PFSK-1 (cell line): ENCODE measurements around the gene ITCH.

ENCODE experiments used
- FOXP2 ChIP-seq: optimal IDR thresholded peaks from 2 replicates; pipeline ENCODE3; 2011; ENCODE audit warnings: borderline replicate concordance, control low read depth, inconsistent platforms; ENCODE audit not compliant: insufficient read depth; ENCODE audit errors: extremely low read length, extremely low read depth
- POLR2AphosphoS5 ChIP-seq: IDR thresholded peaks from 2 replicates; pipeline ENCODE4 v1.6.1; 2012; ENCODE audit warnings: low read depth, mild to moderate bottlenecking, control low read depth, low read length, moderate library complexity
- SIN3A ChIP-seq: IDR thresholded peaks from 2 replicates; pipeline ENCODE4 v1.6.1; 2012; ENCODE audit warnings: mild to moderate bottlenecking, low read length, moderate library complexity, borderline replicate concordance; ENCODE audit not compliant: insufficient read depth
- TAF1 ChIP-seq: IDR thresholded peaks from 2 replicates; pipeline ENCODE4 v1.6.1; 2012; ENCODE audit warnings: low read length, control low read depth, borderline replicate concordance; ENCODE audit not compliant: insufficient read depth
- TF ChIP-seq, protein P1 (sequence below), 2 experiments: IDR thresholded peaks; 2 replicates each; pipeline versions ENCODE4 v1.6.1 to v1.8.0; 2011 to 2012; ENCODE audit warnings: low read depth in 2 of 2, low read length in 2 of 2, control low read depth in 1 of 2, inconsistent platforms in 1 of 2, mild to moderate bottlenecking in 1 of 2, moderate library complexity in 1 of 2; ENCODE audit not compliant: insufficient read depth in 1 of 2

ITCH gene

DNA sequence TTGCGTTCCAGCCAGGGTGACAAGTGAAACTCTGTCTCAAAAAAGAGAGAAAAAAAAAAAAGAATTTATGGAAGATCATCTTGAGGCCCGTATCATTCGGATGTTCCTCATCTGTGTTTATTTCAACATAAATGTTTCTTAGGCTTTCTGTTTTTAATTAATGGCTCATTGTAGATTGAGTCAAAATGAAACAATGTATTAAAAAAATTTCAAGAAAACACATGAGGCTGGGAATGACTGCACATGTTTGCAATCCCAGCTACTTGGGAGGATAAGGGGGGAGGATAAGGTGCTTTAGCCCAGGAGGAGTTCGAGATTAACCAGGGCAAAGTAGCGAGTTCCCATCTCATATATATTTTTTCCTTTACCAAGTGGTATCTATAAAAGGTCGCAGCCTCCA lies 47.3 kb downstream of the ITCH start:
- TF ChIP-seq, protein P1, sequence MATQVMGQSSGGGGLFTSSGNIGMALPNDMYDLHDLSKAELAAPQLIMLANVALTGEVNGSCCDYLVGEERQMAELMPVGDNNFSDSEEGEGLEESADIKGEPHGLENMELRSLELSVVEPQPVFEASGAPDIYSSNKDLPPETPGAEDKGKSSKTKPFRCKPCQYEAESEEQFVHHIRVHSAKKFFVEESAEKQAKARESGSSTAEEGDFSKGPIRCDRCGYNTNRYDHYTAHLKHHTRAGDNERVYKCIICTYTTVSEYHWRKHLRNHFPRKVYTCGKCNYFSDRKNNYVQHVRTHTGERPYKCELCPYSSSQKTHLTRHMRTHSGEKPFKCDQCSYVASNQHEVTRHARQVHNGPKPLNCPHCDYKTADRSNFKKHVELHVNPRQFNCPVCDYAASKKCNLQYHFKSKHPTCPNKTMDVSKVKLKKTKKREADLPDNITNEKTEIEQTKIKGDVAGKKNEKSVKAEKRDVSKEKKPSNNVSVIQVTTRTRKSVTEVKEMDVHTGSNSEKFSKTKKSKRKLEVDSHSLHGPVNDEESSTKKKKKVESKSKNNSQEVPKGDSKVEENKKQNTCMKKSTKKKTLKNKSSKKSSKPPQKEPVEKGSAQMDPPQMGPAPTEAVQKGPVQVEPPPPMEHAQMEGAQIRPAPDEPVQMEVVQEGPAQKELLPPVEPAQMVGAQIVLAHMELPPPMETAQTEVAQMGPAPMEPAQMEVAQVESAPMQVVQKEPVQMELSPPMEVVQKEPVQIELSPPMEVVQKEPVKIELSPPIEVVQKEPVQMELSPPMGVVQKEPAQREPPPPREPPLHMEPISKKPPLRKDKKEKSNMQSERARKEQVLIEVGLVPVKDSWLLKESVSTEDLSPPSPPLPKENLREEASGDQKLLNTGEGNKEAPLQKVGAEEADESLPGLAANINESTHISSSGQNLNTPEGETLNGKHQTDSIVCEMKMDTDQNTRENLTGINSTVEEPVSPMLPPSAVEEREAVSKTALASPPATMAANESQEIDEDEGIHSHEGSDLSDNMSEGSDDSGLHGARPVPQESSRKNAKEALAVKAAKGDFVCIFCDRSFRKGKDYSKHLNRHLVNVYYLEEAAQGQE (IDR thresholded peaks at IDR 0.05; ENCODE audit: insufficient read depth in 1 of 2, low read depth in 2 of 2, low read length in 2 of 2), result no peak
- TF ChIP-seq SIN3A (no peak), POLR2AphosphoS5 (no peak), TAF1 (no peak), FOXP2 (no peak)

DNA sequence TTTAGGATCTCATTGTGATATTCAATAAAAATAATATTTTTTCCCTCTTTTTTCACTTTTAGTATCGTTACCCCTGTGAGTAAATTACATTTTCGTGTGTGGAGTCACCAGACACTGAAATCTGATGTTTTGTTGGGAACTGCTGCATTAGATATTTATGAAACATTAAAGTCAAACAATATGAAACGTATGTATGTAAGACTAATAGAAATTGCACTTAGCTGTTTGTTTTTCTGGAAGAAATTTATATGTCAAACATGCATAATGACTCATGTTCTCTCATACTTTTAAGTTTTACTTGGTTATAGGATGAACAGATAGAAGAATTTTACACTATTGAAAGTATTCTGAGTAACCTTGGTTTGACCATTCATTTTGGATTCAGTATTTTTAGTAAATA lies 49.4 kb downstream of the ITCH start:
- TF ChIP-seq POLR2AphosphoS5 (no peak), FOXP2 (no peak), SIN3A (no peak), TAF1 (no peak)
- TF ChIP-seq, protein P1 (IDR thresholded peaks at IDR 0.05; ENCODE audit: insufficient read depth in 1 of 2, low read depth in 2 of 2, low read length in 2 of 2), result no peak

DNA sequence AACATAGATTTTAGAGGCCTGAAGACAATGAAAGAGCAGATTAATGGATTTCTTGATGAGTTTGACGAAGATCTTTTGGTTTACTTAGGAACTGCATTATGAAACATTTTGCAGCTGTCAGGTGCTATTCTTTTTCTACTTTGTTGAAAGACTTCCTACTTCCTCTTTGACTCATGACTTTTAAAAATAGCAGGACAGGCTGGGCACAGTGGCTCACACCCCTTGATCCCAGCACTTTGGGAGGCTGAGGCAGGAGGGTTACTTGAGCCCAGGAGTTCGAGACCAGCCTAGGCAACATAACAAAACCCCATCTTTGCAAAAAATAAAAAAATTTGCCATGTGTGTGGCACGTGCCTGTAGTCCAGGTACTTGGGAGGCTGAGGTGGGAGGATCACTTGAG lies 52.0 kb downstream of the ITCH start:
- TF ChIP-seq TAF1, result no peak
- TF ChIP-seq POLR2AphosphoS5, result no peak
- TF ChIP-seq, protein P1 (IDR thresholded peaks at IDR 0.05; ENCODE audit: insufficient read depth in 1 of 2, low read depth in 2 of 2, low read length in 2 of 2), result no peak
- no peak for TF ChIP-seq FOXP2
- TF ChIP-seq SIN3A, result no peak

DNA sequence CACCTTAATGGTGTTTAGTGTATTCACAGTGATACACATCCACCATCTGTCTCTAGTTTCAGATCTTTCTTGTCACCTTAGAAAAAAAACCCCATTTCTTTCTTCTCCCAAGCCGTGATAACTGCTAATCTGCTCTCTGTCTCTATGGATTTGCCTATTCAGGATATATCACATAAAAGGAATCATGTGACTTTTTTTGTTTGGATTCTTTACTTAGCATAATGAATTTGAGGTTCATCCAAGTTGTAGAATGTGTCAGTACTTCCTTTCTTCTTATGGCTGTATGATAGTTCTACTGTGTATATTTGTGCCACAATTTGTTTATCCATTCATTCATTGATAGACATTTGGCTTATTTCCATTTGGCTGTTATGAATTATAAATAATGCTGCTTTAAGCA lies 57.1 kb downstream of the ITCH start:
- TF ChIP-seq, protein P1 (IDR thresholded peaks at IDR 0.05; ENCODE audit: insufficient read depth in 1 of 2, low read depth in 2 of 2, low read length in 2 of 2), result no peak
- TF ChIP-seq TAF1 (no peak), POLR2AphosphoS5 (no peak), SIN3A (no peak), FOXP2 (no peak)

DNA sequence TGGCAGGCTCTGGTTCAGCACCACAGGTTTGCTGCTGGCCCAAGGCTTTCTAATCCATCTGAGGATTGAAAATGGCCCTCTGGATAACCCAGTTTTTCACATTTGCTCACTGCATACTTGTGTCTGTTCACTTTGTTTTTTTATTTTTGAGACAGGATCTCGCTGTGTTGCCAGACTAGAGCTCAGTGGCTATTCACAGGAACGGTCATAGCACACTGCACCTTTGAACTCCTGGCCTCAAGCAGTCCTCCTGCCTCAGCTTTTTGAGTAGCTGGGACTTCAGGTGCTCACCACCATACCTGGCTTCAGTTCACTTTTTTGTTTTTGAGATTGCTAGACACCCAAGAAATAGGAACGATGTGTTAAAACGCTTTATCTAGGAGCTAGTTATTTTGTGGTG lies 57.9 kb downstream of the ITCH start:
- TF ChIP-seq TAF1, result no peak
- TF ChIP-seq POLR2AphosphoS5, result no peak
- TF ChIP-seq, protein P1 (IDR thresholded peaks at IDR 0.05; ENCODE audit: insufficient read depth in 1 of 2, low read depth in 2 of 2, low read length in 2 of 2), result no peak
- TF ChIP-seq FOXP2, result no peak
- TF ChIP-seq SIN3A, result no peak
